GM23338 (cell line): ENCODE measurements around the gene SLC22A5. TPM values are rescaled to one million over a fixed set of nuclear protein-coding genes. Genes with fewer than 3 reads are reported as not detected.
A peak's percentile ranks its signal among the peaks of the same experiment; 100 is the strongest.

Experiments used
- ATAC-seq: fragments of 200-7000 bp; cut with Tn5 transposase; 3 replicates; pipeline ENCODE4 v1.9.1; 2020
- DNase-seq: peaks from one replicate; pipeline ENCODE4 v3.0.0-alpha.2; 2015; ENCODE audit warnings: low spot score
- H2AFZ ChIP-seq: fragments of 200-600 bp; sonication (generic); 2 replicates; pipeline ENCODE4 v1.8.0; 2016; ENCODE audit warnings: antibody characterized with exemption, mild to moderate bottlenecking, moderate library complexity
- H3F3A ChIP-seq: fragments of 200-600 bp; sonication (generic); replicated peaks from 2 replicates; pipeline ENCODE4 v1.8.0; 2017; ENCODE audit warnings: antibody characterized with exemption, mixed run types, low read depth
- H3K27ac ChIP-seq: fragments of 200-600 bp; sonication (generic); 2 replicates; pipeline ENCODE4 v1.6.1; 2016; ENCODE audit warnings: low read depth
- H3K27me3 ChIP-seq: fragments of 200-600 bp; sonication (generic); 2 replicates; pipeline ENCODE4 v1.8.0; 2016; ENCODE audit warnings: mild to moderate bottlenecking, mixed run types, moderate library complexity; ENCODE audit not compliant: insufficient read depth
- H3K36me3 ChIP-seq: fragments of 200-600 bp; sonication (generic); 2 replicates; pipeline ENCODE4 v1.8.0; 2016; ENCODE audit warnings: mild to moderate bottlenecking; ENCODE audit not compliant: insufficient read depth
- H3K4me1 ChIP-seq: fragments of 200-600 bp; sonication (generic); 2 replicates; pipeline ENCODE4 v1.8.0; 2016; ENCODE audit warnings: mild to moderate bottlenecking, moderate library complexity; ENCODE audit not compliant: insufficient read depth
- H3K4me2 ChIP-seq: fragments of 200-600 bp; sonication (generic); 2 replicates; pipeline ENCODE4 v1.7.1; 2017; ENCODE audit warnings: mixed run types
- H3K4me3 ChIP-seq: fragments of 200-600 bp; sonication (generic); 2 replicates; pipeline ENCODE4 v1.6.1; 2016; ENCODE audit warnings: mixed run types
- H3K79me2 ChIP-seq: fragments of 200-600 bp; sonication (generic); replicated peaks from 2 replicates; pipeline ENCODE4 v1.8.0; 2017; ENCODE audit warnings: mild to moderate bottlenecking; ENCODE audit not compliant: insufficient read depth
- H3K9me2 ChIP-seq: fragments of 200-600 bp; sonication (generic); 2 replicates; pipeline ENCODE4 v1.8.0; 2017; ENCODE audit not compliant: insufficient read depth
- H4K20me1 ChIP-seq: fragments of 200-600 bp; sonication (generic); replicated peaks from 2 replicates; pipeline ENCODE4 v1.8.0; 2017; ENCODE audit warnings: mild to moderate bottlenecking; ENCODE audit not compliant: insufficient read depth
- H3K27ac Mint-ChIP-seq: 2 replicates; pipeline ENCODE4 v1.8.0; 2020; ENCODE audit warnings: inconsistent platforms, mild to moderate bottlenecking, moderate library complexity, mixed read lengths
- H3K27me3 Mint-ChIP-seq: 3 replicates; pipeline ENCODE4 v1.8.0; 2022; ENCODE audit warnings: low read depth, mild to moderate bottlenecking, moderate library complexity, mixed read lengths, inconsistent platforms; ENCODE audit not compliant: insufficient read depth, poor library complexity
- H3K36me3 Mint-ChIP-seq: 3 replicates; pipeline ENCODE4 v1.8.0; 2021; ENCODE audit warnings: low read depth, mild to moderate bottlenecking, inconsistent platforms, moderate library complexity, mixed read lengths
- H3K4me1 Mint-ChIP-seq: 3 replicates; pipeline ENCODE4 v1.8.0; 2020; ENCODE audit warnings: mild to moderate bottlenecking, inconsistent platforms, mixed read lengths
- H3K4me3 Mint-ChIP-seq: 3 replicates; pipeline ENCODE4 v1.8.0; 2021; ENCODE audit warnings: moderate library complexity, mild to moderate bottlenecking, inconsistent platforms, mixed read lengths
- H3K9me3 Mint-ChIP-seq: 3 replicates; pipeline ENCODE4 v1.8.0; 2020; ENCODE audit warnings: moderate library complexity, mild to moderate bottlenecking, inconsistent platforms, mixed read lengths
- CREB1 ChIP-seq: fragments of 250-450 bp; sonication (Bioruptor Pico); IDR thresholded peaks from 2 replicates; pipeline ENCODE4 v1.5.0; 2020; ENCODE audit warnings: low read depth, mild to moderate bottlenecking, moderate library complexity
- CTCF ChIP-seq, 2 experiments: fragments of 200-600 bp in 1 of 2; sonication (generic) in 1 of 2; conservative IDR thresholded peaks; 2 replicates each; pipeline versions ENCODE4 v1.5.1 to v1.6.1; 2016 to 2017; ENCODE audit warnings: antibody characterized with exemption in 2 of 2, low read depth in 2 of 2, mild to moderate bottlenecking in 2 of 2, moderate library complexity in 1 of 2
- EZH2phosphoT487 ChIP-seq: fragments of 200-600 bp; sonication (generic); IDR thresholded peaks from one replicate; pipeline ENCODE4 v1.8.1; 2018; ENCODE audit warnings: antibody characterized with exemption; ENCODE audit not compliant: unreplicated experiment
- JUNB ChIP-seq: IDR thresholded peaks from one replicate; pipeline ENCODE4 v1.6.1; 2016; ENCODE audit warnings: antibody characterized with exemption; ENCODE audit not compliant: unreplicated experiment
- NANOG ChIP-seq: IDR thresholded peaks from 2 replicates; pipeline ENCODE4 v1.6.1; 2016; ENCODE audit warnings: antibody characterized with exemption, borderline replicate concordance
- REST ChIP-seq: IDR thresholded peaks from one replicate; pipeline ENCODE4 v1.6.1; 2018; ENCODE audit warnings: antibody characterized with exemption; ENCODE audit not compliant: unreplicated experiment
- STAT1 ChIP-seq: IDR thresholded peaks from one replicate; pipeline ENCODE4 v1.6.1; 2016; ENCODE audit warnings: antibody characterized with exemption; ENCODE audit not compliant: unreplicated experiment
- ZNF114 ChIP-seq: fragments of 250-450 bp; sonication (Bioruptor Pico); IDR thresholded peaks from 2 replicates; pipeline ENCODE4 v1.5.0; 2020; ENCODE audit warnings: mild to moderate bottlenecking, moderate library complexity
- ZNF331 ChIP-seq: fragments of 250-450 bp; sonication (Bioruptor Pico); IDR thresholded peaks from 2 replicates; pipeline ENCODE4 v1.5.0; 2020; ENCODE audit warnings: low read depth, mild to moderate bottlenecking, moderate library complexity
- polyA plus RNA-seq: library from polyadenylated mRNA; unstranded; fragments of >200 nt; fragmentation: Nextera tagmentation; extraction: Ambion mirVana; gene quantifications from 2 replicates; pipeline ENCODE4 v1.2.1, GENCODE V29; 2016
- total RNA-seq: library from RNA; depleted of rRNA; stranded (reverse); fragments of >200 nt; shearing (Covaris generic); gene quantifications from 2 replicates; pipeline ENCODE4 v1.2.3, GENCODE V29; 2014

SLC22A5 gene
- total and polyA plus RNA-seq, 2 experiments from 2014 or later, result 1.9 to 2.4 TPM

GRCh38 chr5:132427281-132428146, 58.0 kb downstream of the SLC22A5 start:
- Histone ChIP-seq H3K4me1 (peaks cover 7% of the 10 kb centered on the region), H3F3A (no peaks in the 10 kb centered on the region), H4K20me1 (no peaks in the 10 kb centered on the region), H2AFZ (peak overlapping the region; percentile 77; the same call in 1 of the 2 replicates), H3K4me2 (no peak overlapping the region), H3K9me2 (no peaks in the 10 kb centered on the region), H3K27me3 (no peaks in the 10 kb centered on the region), H3K79me2 (no peaks in the 10 kb centered on the region), H3K36me3 (no peaks in the 10 kb centered on the region), H3K4me3 (no peak overlapping the region), H3K27ac (0 out of 2 replicates have a peak overlapping the region, but pooled peaks have one; percentile 4)
- TF ChIP-seq NANOG (no peak), STAT1 (no peak), EZH2phosphoT487 (no peak), ZNF331 (CRISPR knock-in tag) (no peak), JUNB (no peak), CREB1 (CRISPR knock-in tag) (no peak), REST (no peak), ZNF114 (no peak)
- H3K27me3 Mint-ChIP-seq, result peaks cover 1% of the 10 kb centered on the region
- peak; percentile 19 for ATAC-seq
- H3K9me3 Mint-ChIP-seq, result no peaks in the 10 kb centered on the region
- no peak for DNase-seq
- peaks cover 18% of the 10 kb centered on the region for H3K4me1 Mint-ChIP-seq
- no peak overlapping the region for H3K4me3 Mint-ChIP-seq
- 0 out of 2 replicates have a peak overlapping the region, but pooled peaks have one; percentile 31 for H3K27ac Mint-ChIP-seq
- no peaks in the 10 kb centered on the region for H3K36me3 Mint-ChIP-seq

GRCh38 chr5:132428147-132428482, 58.6 kb downstream of the SLC22A5 start:
- no peaks in the 10 kb centered on the region for H3K79me2 ChIP-seq
- no peaks in the 10 kb centered on the region for H3K36me3 Mint-ChIP-seq
- H3K27ac ChIP-seq, result no peak overlapping the region
- H2AFZ ChIP-seq, result no peak overlapping the region
- no peaks in the 10 kb centered on the region for H3K27me3 ChIP-seq
- no peak overlapping the region for H3K4me3 ChIP-seq
- H3K4me3 Mint-ChIP-seq, result no peak overlapping the region
- ATAC-seq, result no peak
- H3K36me3 ChIP-seq, result no peaks in the 10 kb centered on the region
- no peak overlapping the region for H3K4me2 ChIP-seq
- no peak for DNase-seq
- no peaks in the 10 kb centered on the region for H3K9me3 Mint-ChIP-seq
- TF ChIP-seq CTCF (conservative IDR thresholded peaks at IDR 0.05; ENCODE audit: low read depth in 2 of 2) (no peak), ZNF114 (no peak), ZNF331 (CRISPR knock-in tag) (no peak)
- no peaks in the 10 kb centered on the region for H3K9me2 ChIP-seq
- H3K4me1 Mint-ChIP-seq, result peaks cover 17% of the 10 kb centered on the region
- no peak overlapping the region for H3K27ac Mint-ChIP-seq
- H3K4me1 ChIP-seq, result peaks cover 7% of the 10 kb centered on the region; the same call in 1 of the 2 replicates
- H3F3A ChIP-seq, result no peaks in the 10 kb centered on the region
- peaks cover 3% of the 10 kb centered on the region for H3K27me3 Mint-ChIP-seq
- no peaks in the 10 kb centered on the region for H4K20me1 ChIP-seq
